Liver (tissue), 9 donors: Measurements from ENCODE around the gene LAGE3. TPM values are rescaled to one million over a fixed set of nuclear protein-coding genes. Genes with fewer than 3 reads are reported as not detected.

Source experiments
- DNase-seq: peaks from one replicate; pipeline ENCODE4 v3.0.0-alpha.2; 2017; ENCODE audit warnings: low spot score
- H3K27ac ChIP-seq, 2 donors: one replicate each; pipeline ENCODE4 v1.7.0; 2013; ENCODE audit warnings: inconsistent platforms in 2 of 2, low read length in 2 of 2, control low read depth in 1 of 2, low read depth in 1 of 2, mild to moderate bottlenecking in 1 of 2
- H3K27me3 ChIP-seq, 4 donors: one replicate each; pipeline versions ENCODE4 v1.6.1 to v1.7.0; 2013; ENCODE audit warnings: low read length in 3 of 4, inconsistent platforms in 1 of 4, mild to moderate bottlenecking in 1 of 4, moderate library complexity in 1 of 4; ENCODE audit not compliant: control insufficient read depth in 4 of 4, insufficient read depth in 4 of 4
- H3K36me3 ChIP-seq, 4 donors: one replicate each; pipeline versions ENCODE4 v1.6.1 to v1.7.0; 2013; ENCODE audit warnings: low read length in 3 of 4, mild to moderate bottlenecking in 3 of 4, low read depth in 1 of 4, moderate library complexity in 1 of 4; ENCODE audit not compliant: control insufficient read depth in 4 of 4, insufficient read depth in 3 of 4
- H3K4me1 ChIP-seq, 4 donors: one replicate each; pipeline versions ENCODE4 v1.6.1 to v1.7.0; 2013; ENCODE audit warnings: low read length in 3 of 4, mild to moderate bottlenecking in 3 of 4, moderate library complexity in 1 of 4; ENCODE audit not compliant: control insufficient read depth in 4 of 4, insufficient read depth in 4 of 4
- H3K4me3 ChIP-seq, 3 donors: one replicate each; pipeline versions ENCODE4 v1.6.1 to v1.7.0; 2013; ENCODE audit warnings: low read length in 3 of 3, control low read depth in 1 of 3, low read depth in 1 of 3, mild to moderate bottlenecking in 1 of 3
- H3K9ac ChIP-seq, 2 donors: one replicate each; pipeline ENCODE4 v1.7.0; 2013; ENCODE audit warnings: low read length in 2 of 2, mild to moderate bottlenecking in 2 of 2, moderate library complexity in 2 of 2, control low read depth in 1 of 2, low read depth in 1 of 2
- H3K9me3 ChIP-seq, 4 donors: one replicate each; pipeline versions ENCODE4 v1.6.1 to v1.7.0; 2013; ENCODE audit warnings: low read length in 3 of 4; ENCODE audit not compliant: control insufficient read depth in 4 of 4
- EGR1 ChIP-seq, 2 donors: IDR thresholded peaks; 2 replicates each; pipeline ENCODE4 v1.6.1; 2016 to 2018; ENCODE audit warnings: antibody characterized with exemption in 2 of 2, low read depth in 2 of 2
- FOXA2 ChIP-seq: IDR thresholded peaks from 2 replicates; pipeline ENCODE4 v1.6.1; 2016; ENCODE audit warnings: antibody characterized with exemption
- JUND ChIP-seq, 2 donors: IDR thresholded peaks; 2 replicates each; pipeline ENCODE4 v1.6.1; 2016; ENCODE audit warnings: antibody characterized with exemption in 2 of 2
- NR2F2 ChIP-seq: IDR thresholded peaks from 2 replicates; pipeline ENCODE4 v1.6.1; 2016; ENCODE audit warnings: antibody characterized with exemption
- RAD21 ChIP-seq, 2 donors: IDR thresholded peaks; 2 replicates each; pipeline ENCODE4 v1.6.1; 2016; ENCODE audit warnings: antibody characterized with exemption in 2 of 2, mild to moderate bottlenecking in 2 of 2
- TAF1 ChIP-seq: conservative IDR thresholded peaks from 2 replicates; pipeline ENCODE4 v1.6.1; 2016; ENCODE audit warnings: antibody characterized with exemption, mild to moderate bottlenecking
- WGBS: extraction: QIAGEN DNeasy Blood & Tissue Kit; methylation state at CpG from one replicate; pipeline ENCODE4 v1.1.7; 2013; 5-methylcytosine and 5-hydroxymethylcytosine counted together
- polyA plus RNA-seq, 2 donors: library from polyadenylated mRNA; stranded (reverse) in 1 of 2; unstranded in 1 of 2; fragments of 200-250 nt in 1 of 2; fragments of >200 nt in 1 of 2; fragmentation: Nextera tagmentation in 1 of 2; extraction: Ambion mirVana in 1 of 2; gene quantifications; one replicate each; pipeline versions ENCODE4 v1.2.1 to v1.2.3, GENCODE V29; 2013 to 2015
- total RNA-seq, 2 donors: library from RNA; depleted of rRNA; stranded (reverse); fragments of >200 nt; gene quantifications; one replicate each; pipeline ENCODE4 v1.2.3, GENCODE V29; 2014
- TF ChIP-seq, protein P1 (sequence below): IDR thresholded peaks from 2 replicates; pipeline ENCODE4 v1.6.1; 2016; ENCODE audit warnings: antibody characterized with exemption
- TF ChIP-seq, protein P2 (sequence below): IDR thresholded peaks from 2 replicates; pipeline ENCODE4 v1.6.1; 2016; ENCODE audit warnings: antibody characterized with exemption, mild to moderate bottlenecking
- TF ChIP-seq, protein P3 (sequence below): fragments of 150-350 bp; IDR thresholded peaks from 2 replicates; pipeline ENCODE4 v1.5.1; 2017; ENCODE audit warnings: improper control_type of control experiment, low read depth, low read length; ENCODE audit not compliant: missing input control
- TF ChIP-seq, protein P4 (sequence below): IDR thresholded peaks from 2 replicates; pipeline ENCODE4 v1.6.1; 2016; ENCODE audit warnings: antibody characterized with exemption
- donor health status: healthy.
- donor health status: healthy.
- donor health status: healthy.
- donor health status: healthy.
- donor health status: healthy.

Gene LAGE3
- total and polyA plus RNA-seq, 4 donors = 8.5 to 18.1 (median 12.7) TPM

DNA sequence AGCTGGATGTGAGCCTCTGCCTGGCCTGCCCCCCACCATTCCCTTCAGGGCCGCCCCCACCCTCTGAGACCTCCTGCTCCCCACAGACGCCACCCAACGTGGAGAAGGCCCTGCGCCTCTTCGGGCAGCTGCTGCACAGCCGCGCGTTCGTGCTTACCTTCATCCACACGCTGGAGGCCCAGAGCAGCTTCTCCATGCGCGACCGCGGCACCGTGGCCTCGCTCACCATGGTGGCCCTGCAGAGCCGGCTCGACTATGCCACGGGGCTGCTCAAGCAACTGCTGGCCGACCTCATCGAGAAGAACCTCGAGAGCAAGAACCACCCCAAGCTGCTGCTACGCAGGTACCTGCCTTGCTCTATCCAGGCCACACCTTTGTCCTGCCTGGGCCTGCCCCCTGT, 10.9 kb downstream of the LAGE3 start:
- WGBS = 98% methylated on average over 23 of the region's 23 CpGs
- Histone ChIP-seq H3K27ac (no peak overlapping the region), H3K36me3 (peaks cover 0 to 2% (median 0%) of the 10 kb centered on the region in 4 donors), H3K4me3 (no peak overlapping the region), H3K9ac (no peak overlapping the region), H3K4me1 (no peaks in the 10 kb centered on the region), H3K9me3 (no peaks in the 10 kb centered on the region), H3K27me3 (no peaks in the 10 kb centered on the region)
- DNase-seq = no peak
- no peak for TF ChIP-seq TAF1
- no peak for TF ChIP-seq FOXA2
- no peak for TF ChIP-seq RAD21 (IDR thresholded peaks at IDR 0.05)
- TF ChIP-seq, protein P1, sequence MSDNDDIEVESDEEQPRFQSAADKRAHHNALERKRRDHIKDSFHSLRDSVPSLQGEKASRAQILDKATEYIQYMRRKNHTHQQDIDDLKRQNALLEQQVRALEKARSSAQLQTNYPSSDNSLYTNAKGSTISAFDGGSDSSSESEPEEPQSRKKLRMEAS = no peak
- no peak for TF ChIP-seq EGR1 (IDR thresholded peaks at IDR 0.05; ENCODE audit: low read depth in 2 of 2)
- TF ChIP-seq, protein P2, sequence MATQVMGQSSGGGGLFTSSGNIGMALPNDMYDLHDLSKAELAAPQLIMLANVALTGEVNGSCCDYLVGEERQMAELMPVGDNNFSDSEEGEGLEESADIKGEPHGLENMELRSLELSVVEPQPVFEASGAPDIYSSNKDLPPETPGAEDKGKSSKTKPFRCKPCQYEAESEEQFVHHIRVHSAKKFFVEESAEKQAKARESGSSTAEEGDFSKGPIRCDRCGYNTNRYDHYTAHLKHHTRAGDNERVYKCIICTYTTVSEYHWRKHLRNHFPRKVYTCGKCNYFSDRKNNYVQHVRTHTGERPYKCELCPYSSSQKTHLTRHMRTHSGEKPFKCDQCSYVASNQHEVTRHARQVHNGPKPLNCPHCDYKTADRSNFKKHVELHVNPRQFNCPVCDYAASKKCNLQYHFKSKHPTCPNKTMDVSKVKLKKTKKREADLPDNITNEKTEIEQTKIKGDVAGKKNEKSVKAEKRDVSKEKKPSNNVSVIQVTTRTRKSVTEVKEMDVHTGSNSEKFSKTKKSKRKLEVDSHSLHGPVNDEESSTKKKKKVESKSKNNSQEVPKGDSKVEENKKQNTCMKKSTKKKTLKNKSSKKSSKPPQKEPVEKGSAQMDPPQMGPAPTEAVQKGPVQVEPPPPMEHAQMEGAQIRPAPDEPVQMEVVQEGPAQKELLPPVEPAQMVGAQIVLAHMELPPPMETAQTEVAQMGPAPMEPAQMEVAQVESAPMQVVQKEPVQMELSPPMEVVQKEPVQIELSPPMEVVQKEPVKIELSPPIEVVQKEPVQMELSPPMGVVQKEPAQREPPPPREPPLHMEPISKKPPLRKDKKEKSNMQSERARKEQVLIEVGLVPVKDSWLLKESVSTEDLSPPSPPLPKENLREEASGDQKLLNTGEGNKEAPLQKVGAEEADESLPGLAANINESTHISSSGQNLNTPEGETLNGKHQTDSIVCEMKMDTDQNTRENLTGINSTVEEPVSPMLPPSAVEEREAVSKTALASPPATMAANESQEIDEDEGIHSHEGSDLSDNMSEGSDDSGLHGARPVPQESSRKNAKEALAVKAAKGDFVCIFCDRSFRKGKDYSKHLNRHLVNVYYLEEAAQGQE = no peak
- TF ChIP-seq, protein P3, sequence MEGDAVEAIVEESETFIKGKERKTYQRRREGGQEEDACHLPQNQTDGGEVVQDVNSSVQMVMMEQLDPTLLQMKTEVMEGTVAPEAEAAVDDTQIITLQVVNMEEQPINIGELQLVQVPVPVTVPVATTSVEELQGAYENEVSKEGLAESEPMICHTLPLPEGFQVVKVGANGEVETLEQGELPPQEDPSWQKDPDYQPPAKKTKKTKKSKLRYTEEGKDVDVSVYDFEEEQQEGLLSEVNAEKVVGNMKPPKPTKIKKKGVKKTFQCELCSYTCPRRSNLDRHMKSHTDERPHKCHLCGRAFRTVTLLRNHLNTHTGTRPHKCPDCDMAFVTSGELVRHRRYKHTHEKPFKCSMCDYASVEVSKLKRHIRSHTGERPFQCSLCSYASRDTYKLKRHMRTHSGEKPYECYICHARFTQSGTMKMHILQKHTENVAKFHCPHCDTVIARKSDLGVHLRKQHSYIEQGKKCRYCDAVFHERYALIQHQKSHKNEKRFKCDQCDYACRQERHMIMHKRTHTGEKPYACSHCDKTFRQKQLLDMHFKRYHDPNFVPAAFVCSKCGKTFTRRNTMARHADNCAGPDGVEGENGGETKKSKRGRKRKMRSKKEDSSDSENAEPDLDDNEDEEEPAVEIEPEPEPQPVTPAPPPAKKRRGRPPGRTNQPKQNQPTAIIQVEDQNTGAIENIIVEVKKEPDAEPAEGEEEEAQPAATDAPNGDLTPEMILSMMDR = no peak
- TF ChIP-seq, protein P4, sequence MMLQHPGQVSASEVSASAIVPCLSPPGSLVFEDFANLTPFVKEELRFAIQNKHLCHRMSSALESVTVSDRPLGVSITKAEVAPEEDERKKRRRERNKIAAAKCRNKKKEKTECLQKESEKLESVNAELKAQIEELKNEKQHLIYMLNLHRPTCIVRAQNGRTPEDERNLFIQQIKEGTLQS = no peak
- no peak for TF ChIP-seq JUND (IDR thresholded peaks at IDR 0.05)

DNA sequence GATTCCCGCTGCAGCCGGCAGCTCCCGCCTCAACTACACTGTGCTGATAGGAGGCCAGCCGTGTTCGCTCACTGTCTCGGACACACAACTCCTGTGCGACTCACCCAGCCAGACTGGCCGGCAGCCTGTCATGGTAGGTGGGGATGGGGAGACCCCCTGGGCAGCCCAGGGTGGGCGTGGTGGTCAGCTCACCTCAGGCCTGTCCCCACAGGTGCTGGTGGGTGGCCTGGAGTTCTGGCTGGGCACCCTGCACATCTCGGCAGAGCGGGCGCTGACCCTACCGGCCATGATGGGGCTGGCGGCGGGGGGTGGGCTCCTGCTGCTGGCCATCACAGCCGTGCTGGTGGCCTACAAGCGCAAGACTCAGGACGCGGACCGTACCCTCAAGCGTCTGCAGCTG, 11.5 kb downstream of the LAGE3 start:
- TF ChIP-seq NR2F2 = no peak
- no peak overlapping the region for H3K9ac ChIP-seq
- H3K4me1 ChIP-seq = no peaks in the 10 kb centered on the region
- H3K4me3 ChIP-seq = no peak overlapping the region
- DNase-seq = no peak
- H3K9me3 ChIP-seq = no peaks in the 10 kb centered on the region
- H3K27ac ChIP-seq = no peak overlapping the region
- H3K27me3 ChIP-seq = no peaks in the 10 kb centered on the region
- peaks cover 0 to 2% (median 0%) of the 10 kb centered on the region in 4 donors for H3K36me3 ChIP-seq
- 98% methylated on average over 21 of the region's 21 CpGs for WGBS

DNA sequence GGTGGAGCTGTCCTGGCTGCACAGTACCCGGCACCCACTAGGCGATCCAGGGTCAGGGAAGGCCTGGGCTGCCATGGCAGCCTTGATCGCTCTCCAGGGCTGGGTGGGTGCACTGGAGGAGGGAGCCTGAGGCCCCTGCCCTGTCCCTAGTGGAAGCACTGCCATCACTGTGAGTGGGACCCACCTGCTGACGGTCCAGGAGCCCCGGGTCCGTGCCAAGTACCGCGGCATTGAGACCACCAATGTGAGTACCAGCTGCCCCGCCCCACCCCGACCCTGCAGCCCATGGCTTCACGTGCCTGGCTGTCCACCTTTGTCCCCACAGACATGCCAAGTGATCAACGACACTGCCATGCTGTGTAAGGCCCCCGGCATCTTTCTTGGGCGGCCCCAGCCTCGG, 12.2 kb downstream of the LAGE3 start:
- no peak for DNase-seq
- no peaks in the 10 kb centered on the region for H3K4me1 ChIP-seq
- no peaks in the 10 kb centered on the region for H3K27me3 ChIP-seq
- TF ChIP-seq, protein P3 = no peak
- no peak for TF ChIP-seq NR2F2
- H3K4me3 ChIP-seq = no peak overlapping the region
- peaks cover 0 to 2% (median 0%) of the 10 kb centered on the region in 4 donors for H3K36me3 ChIP-seq
- H3K27ac ChIP-seq = no peak overlapping the region
- H3K9me3 ChIP-seq = no peaks in the 10 kb centered on the region
- H3K9ac ChIP-seq = no peak overlapping the region
- WGBS = 96% methylated on average over 15 of the region's 15 CpGs
